CD4-positive, alpha-beta memory T cell (primary cell): Measurements from ENCODE around the gene ANKFY1. TPM values are rescaled to one million over a fixed set of nuclear protein-coding genes. Genes with fewer than 3 reads are reported as not detected.
"Not testable (repeated sequence)": the region's sequence is repeated elsewhere in the genome, so short reads cannot be mapped to it uniquely, and the experiment has no call there.

Experiments
- CTCF ChIA-PET: fragments of 350-600 bp; sonication (Branson Sonifier 250); formaldehyde crosslinking; loops from one replicate; lab custom pipeline; 2021; ENCODE audit warnings: inconsistent platforms; ENCODE audit not compliant: partially characterized antibody; lab: Charles Lee
- POLR2A ChIA-PET: fragments of 350-600 bp; sonication (Branson Sonifier 250); formaldehyde crosslinking; loops from one replicate; lab custom pipeline; 2021; ENCODE audit not compliant: partially characterized antibody; lab: Charles Lee
- DNase-seq, 5 donors: peaks; one replicate each; pipeline versions ENCODE4 v3.0.0 to v3.0.0-alpha.2; 2020 to 2022; ENCODE audit warnings: mixed read lengths in 1 of 5
- H3K27ac ChIP-seq: one replicate; pipeline ENCODE4 v1.7.0; 2013; ENCODE audit warnings: low read depth, low read length
- H3K27me3 ChIP-seq: 2 replicates; pipeline ENCODE4 v1.7.0; 2013; ENCODE audit warnings: mild to moderate bottlenecking, low read length, moderate library complexity; ENCODE audit not compliant: insufficient read depth
- H3K36me3 ChIP-seq: 2 replicates; pipeline ENCODE4 v1.7.0; 2013; ENCODE audit warnings: mild to moderate bottlenecking, low read length, moderate library complexity; ENCODE audit not compliant: insufficient read depth
- H3K4me1 ChIP-seq: 2 replicates; pipeline ENCODE4 v1.7.0; 2013; ENCODE audit warnings: mild to moderate bottlenecking, low read length, moderate library complexity; ENCODE audit not compliant: insufficient read depth
- H3K4me3 ChIP-seq, 2 donors: one replicate each; pipeline ENCODE4 v1.7.0; 2013; ENCODE audit warnings: low read length in 2 of 2, mild to moderate bottlenecking in 1 of 2
- H3K9me3 ChIP-seq, 2 donors: one replicate each; pipeline ENCODE4 v1.7.0; 2013; ENCODE audit warnings: low read length in 2 of 2, control low read depth in 1 of 2; ENCODE audit not compliant: control insufficient read depth in 1 of 2
- H3K27ac Mint-ChIP-seq, 7 donors: one replicate each; pipeline ENCODE4 v1.8.0; 2020 to 2021; ENCODE audit warnings: mixed read lengths in 7 of 7, mild to moderate bottlenecking in 6 of 7, inconsistent platforms in 3 of 7, moderate library complexity in 3 of 7
- H3K27me3 Mint-ChIP-seq, 2 donors: one replicate each; pipeline ENCODE4 v1.8.0; 2020 to 2021; ENCODE audit warnings: mixed read lengths in 2 of 2
- H3K36me3 Mint-ChIP-seq, 2 donors: one replicate each; pipeline ENCODE4 v1.8.0; 2020 to 2021; ENCODE audit warnings: mixed read lengths in 2 of 2, inconsistent platforms in 1 of 2, mild to moderate bottlenecking in 1 of 2
- H3K4me1 Mint-ChIP-seq, 4 donors: one replicate each; pipeline ENCODE4 v1.8.0; 2020 to 2021; ENCODE audit warnings: mixed read lengths in 4 of 4, mild to moderate bottlenecking in 1 of 4
- H3K4me3 Mint-ChIP-seq, 8 donors: one replicate each; pipeline ENCODE4 v1.8.0; 2020 to 2021; ENCODE audit warnings: mixed read lengths in 8 of 8, mild to moderate bottlenecking in 7 of 8, moderate library complexity in 6 of 8, inconsistent platforms in 3 of 8
- H3K9me3 Mint-ChIP-seq, 8 donors: one replicate each; pipeline ENCODE4 v1.8.0; 2020 to 2021; ENCODE audit warnings: mixed read lengths in 8 of 8, mild to moderate bottlenecking in 5 of 8, inconsistent platforms in 3 of 8, moderate library complexity in 1 of 8
- intact Hi-C: fragments of 100-400 bp; cut with micrococcal nuclease; formaldehyde crosslinking; loops from one replicate; pipeline ENCODE4 v1.15.1; 2023
- polyA plus RNA-seq, 2 donors: library from polyadenylated mRNA; unstranded; fragments of 300-500 nt; fragmentation: Illumina TruSeq; gene quantifications; one replicate each; pipeline ENCODE4 v1.2.3, GENCODE V29; 2021
- total RNA-seq, 2 experiments: library from RNA; stranded (reverse); gene quantifications; one replicate each; pipeline ENCODE4 v1.2.3, GENCODE V29; 2021

ANKFY1 gene
- total and polyA plus RNA-seq, 4 experiments from 2014 or later = 7.9 to 74.7 (median 47.9) TPM

GRCh38 chr17:4146641-4147040 is 117.1 kb downstream of the ANKFY1 start:
- H3K27ac Mint-ChIP-seq = peak overlapping the region in 5 of 7 donors; percentile 50 to 62 (median 54)
- no peaks in the 10 kb centered on the region for H3K9me3 ChIP-seq
- no peak overlapping the region for H3K4me3 Mint-ChIP-seq
- H3K4me3 ChIP-seq = no peak overlapping the region
- intact Hi-C loops = loop anchor here (10.0 kb wide), 1 partner anchor 422 kb away; the partner anchor contains the start of gene HASPIN
- no peak overlapping the region for H3K27ac ChIP-seq
- no peaks in the 10 kb centered on the region for H3K27me3 ChIP-seq
- ChIA-PET POLR2A (no interaction called here), CTCF (no interaction called here)
- no peak for DNase-seq
- H3K36me3 Mint-ChIP-seq = peaks cover 6 to 25% of the 10 kb centered on the region in 2 donors
- H3K4me1 ChIP-seq = peaks cover 21% of the 10 kb centered on the region
- no peaks in the 10 kb centered on the region for H3K36me3 ChIP-seq
- H3K9me3 Mint-ChIP-seq = peaks cover 0 to 6% (median 0%) of the 10 kb centered on the region in 8 donors
- H3K4me1 Mint-ChIP-seq = peaks cover 11 to 38% (median 20%) of the 10 kb centered on the region in 4 donors
- H3K27me3 Mint-ChIP-seq = no peaks in the 10 kb centered on the region

- no peak for DNase-seq
- Mint-ChIP-seq H3K36me3 (peaks cover 6 to 33% of the 10 kb centered on the region in 2 donors), H3K4me1 (peaks cover 29 to 60% (median 41%) of the 10 kb centered on the region in 4 donors), H3K27ac (peak overlapping the region; percentile 100), H3K9me3 (peaks cover 0 to 6% (median 0%) of the 10 kb centered on the region in 8 donors), H3K4me3 (peak overlapping the region; percentile 99 to 100 (median 99)), H3K27me3 (no peaks in the 10 kb centered on the region)
- ChIA-PET CTCF (interaction anchor here (1.0 to 1.3 kb wide), 2 partner anchors 30 to 105 kb away, joined by 3 read pairs; no protein-coding TSS in a partner anchor), POLR2A (interaction anchor here (0.9 to 3.6 kb wide), 17 partner anchors 9 to 795 kb away, joined by 3 to 121 read pairs (median 8); partner anchors contain the start of genes ATP2A3, RNF167, SLC25A11 and UBE2G1)
- Histone ChIP-seq H3K4me3 (peak overlapping the region; percentile 40 to 96), H3K27ac (peak overlapping the region; percentile 100), H3K27me3 (no peaks in the 10 kb centered on the region), H3K9me3 (no peaks in the 10 kb centered on the region), H3K4me1 (peaks cover 43% of the 10 kb centered on the region), H3K36me3 (no peaks in the 10 kb centered on the region)
- intact Hi-C loops = loop anchor here (1.0 to 10.0 kb wide), 2 partner anchors 298 to 420 kb away; partner anchors contain the start of genes HASPIN and NCBP3
Observed at GRCh38 chr17:4144422-4144747, 119.4 kb downstream of the ANKFY1 start.

- Mint-ChIP-seq H3K9me3 (peaks cover 0 to 6% (median 0%) of the 10 kb centered on the region in 8 donors), H3K27me3 (no peaks in the 10 kb centered on the region), H3K27ac (peak overlapping the region; percentile 100), H3K36me3 (peaks cover 6 to 33% of the 10 kb centered on the region in 2 donors), H3K4me1 (peaks cover 33 to 66% (median 46%) of the 10 kb centered on the region in 4 donors), H3K4me3 (peak overlapping the region; percentile 99 to 100 (median 99))
- H3K27me3 ChIP-seq = no peaks in the 10 kb centered on the region
- POLR2A ChIA-PET = interaction anchor here (0.6 to 3.6 kb wide), 47 partner anchors 8 to 1276 kb away, joined by 3 to 121 read pairs (median 6); partner anchors contain the start of genes ANKFY1, ARRB2, ATP2A3 and CAMKK1
- CTCF ChIA-PET = interaction anchor here (1.0 to 1.3 kb wide), 4 partner anchors 31 to 106 kb away, joined by 3 read pairs; no protein-coding TSS in a partner anchor
- DNase-seq = peak; percentile 89 to 94 (median 93)
- H3K4me3 ChIP-seq = peak overlapping the region; percentile 40 to 96
- intact Hi-C loops = loop anchor here (1.0 to 10.0 kb wide), 7 partner anchors 33 to 1743 kb away; partner anchors contain the start of genes ARRB2, CAMKK1, HASPIN and MNT
- H3K27ac ChIP-seq = peak overlapping the region; percentile 100
- no peaks in the 10 kb centered on the region for H3K9me3 ChIP-seq
- H3K4me1 ChIP-seq = peaks cover 49% of the 10 kb centered on the region
- H3K36me3 ChIP-seq = no peaks in the 10 kb centered on the region
Observed at GRCh38 chr17:4143563-4144421, 120.0 kb downstream of the ANKFY1 start.

GRCh38 chr17:4142107-4142900 is 121.5 kb downstream of the ANKFY1 start:
- intact Hi-C loops = loop anchor here (2.0 to 10.0 kb wide), 3 partner anchors 418 to 1742 kb away; partner anchors contain the start of genes ARRB2, HASPIN and MNT
- peak overlapping the region; percentile 94 to 96 for H3K4me3 ChIP-seq
- Mint-ChIP-seq H3K4me1 (peaks cover 43 to 77% (median 59%) of the 10 kb centered on the region in 4 donors), H3K27me3 (no peaks in the 10 kb centered on the region), H3K27ac (peak overlapping the region; percentile 72 to 100 (median 100)), H3K4me3 (peak overlapping the region; percentile 99 to 100 (median 99)), H3K9me3 (peaks cover 0 to 6% (median 0%) of the 10 kb centered on the region in 8 donors), H3K36me3 (peaks cover 6 to 43% of the 10 kb centered on the region in 2 donors)
- ChIA-PET POLR2A (interaction anchor here (0.9 to 3.6 kb wide), 32 partner anchors 9 to 1806 kb away, joined by 3 to 121 read pairs (median 6); partner anchors contain the start of genes ANKFY1, ATP2A3, CAMKK1 and CTNS), CTCF (interaction anchor here (1.3 to 1.4 kb wide), 3 partner anchors 33 to 47 kb away, joined by 3 to 5 read pairs (median 3); no protein-coding TSS in a partner anchor)
- H3K9me3 ChIP-seq = no peaks in the 10 kb centered on the region
- H3K27me3 ChIP-seq = no peaks in the 10 kb centered on the region
- H3K36me3 ChIP-seq = peaks cover 6% of the 10 kb centered on the region
- peak overlapping the region; percentile 100 for H3K27ac ChIP-seq
- peaks cover 63% of the 10 kb centered on the region for H3K4me1 ChIP-seq
- peak in 1 of 5 donors; percentile 76 for DNase-seq

GRCh38 chr17:4140125-4140524 is 123.7 kb downstream of the ANKFY1 start:
- ChIA-PET POLR2A (no interaction called here), CTCF (no interaction called here)
- Mint-ChIP-seq H3K36me3 (peaks cover 6 to 50% of the 10 kb centered on the region in 2 donors), H3K27ac (peak overlapping the region in 4 of 7 donors; percentile 15 to 53 (median 30)), H3K27me3 (no peaks in the 10 kb centered on the region), H3K4me3 (peak overlapping the region in 6 of 8 donors; percentile 9 to 75 (median 48)), H3K9me3 (peaks cover 0 to 4% (median 0%) of the 10 kb centered on the region in 8 donors), H3K4me1 (peaks cover 52 to 91% (median 71%) of the 10 kb centered on the region in 4 donors)
- intact Hi-C loops = loop anchor here (10.0 kb wide), 1 partner anchor 415 kb away; the partner anchor contains the start of gene HASPIN
- DNase-seq = no peak
- peaks cover 6% of the 10 kb centered on the region for H3K36me3 ChIP-seq
- H3K27ac ChIP-seq = no peak overlapping the region
- H3K9me3 ChIP-seq = no peaks in the 10 kb centered on the region
- H3K4me3 ChIP-seq = no peak overlapping the region
- H3K27me3 ChIP-seq = no peaks in the 10 kb centered on the region
- H3K4me1 ChIP-seq = peaks cover 70% of the 10 kb centered on the region

- peaks cover 67% of the 10 kb centered on the region for H3K4me1 ChIP-seq
- H3K27me3 ChIP-seq, CTCF ChIA-PET, H3K4me3 ChIP-seq, H3K9me3 Mint-ChIP-seq, H3K36me3 ChIP-seq, H3K27me3 Mint-ChIP-seq, intact Hi-C loops, POLR2A ChIA-PET, H3K9me3 ChIP-seq, DNase-seq, H3K27ac ChIP-seq: not testable (repeated sequence)
- Mint-ChIP-seq H3K36me3 (peaks cover 9 to 55% of the 10 kb centered on the region in 2 donors), H3K27ac (peak overlapping the region in 3 of 7 donors; percentile 4 to 22 (median 18)), H3K4me1 (peaks cover 55 to 94% (median 72%) of the 10 kb centered on the region in 4 donors), H3K4me3 (peak overlapping the region in 4 of 8 donors; percentile 55 to 75 (median 64))
Observed at GRCh38 chr17:4138906-4139526, 124.8 kb downstream of the ANKFY1 start.
